ENCODE measurements around the gene NME3. TPM values are rescaled to one million over a fixed set of nuclear protein-coding genes. Genes with fewer than 3 reads are reported as not detected.
A peak's percentile ranks its signal among the peaks of the same experiment; 100 is the strongest.

The NME3 gene
- total RNA-seq, 1 experiment from 2014 or later: 42.0 TPM

DNA sequence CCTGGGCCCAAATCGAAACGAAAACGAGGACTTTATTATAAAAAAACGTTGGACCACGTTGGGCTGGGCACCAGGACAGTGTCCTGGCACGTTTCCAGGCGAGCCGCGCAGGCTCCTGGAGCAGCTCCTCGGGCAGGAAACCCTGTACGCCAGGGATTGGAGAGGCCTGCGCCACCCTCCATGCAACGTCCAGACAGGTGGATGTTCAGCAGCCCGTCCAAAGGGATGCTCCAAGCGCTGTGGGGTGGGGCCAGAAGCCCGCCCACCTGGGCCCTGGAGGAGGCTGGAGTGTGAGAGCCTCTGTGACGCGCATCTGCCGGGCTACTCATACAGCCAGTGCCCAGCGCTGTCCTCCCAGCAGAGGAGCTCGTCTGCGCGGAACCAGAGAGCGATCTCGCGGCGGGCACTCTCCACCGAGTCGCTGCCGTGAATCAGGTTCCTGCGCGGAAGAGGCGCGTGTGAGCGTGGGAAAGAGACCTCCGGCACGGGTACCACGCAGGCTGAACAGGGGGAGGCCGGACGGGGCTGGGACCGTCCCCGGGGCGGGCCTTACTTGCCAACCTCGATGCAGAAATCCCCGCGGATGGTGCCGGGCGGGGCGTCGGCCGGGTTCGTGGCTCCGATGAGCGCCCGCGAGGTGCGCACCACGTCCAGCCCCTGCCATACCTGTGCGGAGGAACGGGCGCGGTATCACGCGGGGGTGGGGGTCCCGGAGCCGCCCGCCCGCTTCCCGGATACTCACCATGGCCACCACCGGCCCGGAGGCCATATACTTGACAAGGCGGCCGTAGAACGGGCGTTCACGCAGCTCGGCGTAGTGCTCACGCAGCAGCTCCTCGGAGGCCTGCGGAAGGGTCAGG, 785 bp downstream of the NME3 start:
- DNase-seq (ENCODE audit: extremely low read depth, low read depth): peak; percentile 31

DNA sequence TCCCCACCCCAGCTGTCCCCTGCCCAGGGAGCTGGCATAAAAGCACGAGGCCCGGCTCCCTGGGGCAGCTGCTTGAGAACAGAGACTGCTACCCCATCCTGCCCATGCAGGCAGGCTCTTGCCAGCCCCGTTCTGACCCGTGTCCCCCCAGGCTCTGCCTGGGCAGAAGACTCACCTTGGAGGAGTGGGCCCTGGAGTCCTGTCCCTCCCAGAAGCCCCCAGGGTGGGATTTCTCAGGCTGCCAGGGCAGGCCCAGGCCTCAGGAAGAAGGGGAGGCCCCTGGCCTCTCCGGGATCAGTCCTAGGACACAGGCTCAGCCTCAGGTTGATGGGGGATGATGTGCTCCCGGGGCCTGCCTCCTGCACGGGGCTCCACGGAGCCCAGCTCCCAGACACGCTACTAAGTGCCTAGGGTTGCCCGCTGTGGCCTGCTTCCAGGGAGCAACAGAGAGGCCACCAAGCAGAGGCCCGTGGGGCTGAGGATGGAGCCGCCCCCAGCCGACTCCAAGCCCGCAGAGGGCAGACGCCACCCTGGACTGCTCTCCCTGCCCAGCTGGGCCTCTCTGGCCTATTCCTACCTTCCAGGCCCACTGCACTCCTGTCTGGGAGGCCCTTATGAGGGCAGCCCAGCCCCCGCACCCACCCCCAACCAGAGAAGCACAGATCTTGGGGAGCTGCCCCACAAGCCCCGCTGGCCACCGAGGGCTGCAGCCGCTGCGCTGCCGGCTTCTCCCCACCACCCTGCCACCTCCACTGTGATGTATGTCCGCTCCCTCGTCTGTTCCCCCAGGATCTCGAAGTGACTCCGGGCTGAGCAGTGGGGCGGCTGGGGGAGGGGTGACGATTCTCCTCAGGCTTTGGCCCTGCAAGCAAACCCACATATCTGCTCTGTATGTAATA, 1.7 kb downstream of the NME3 start:
- no peak for DNase-seq (ENCODE audit: extremely low read depth, low read depth)

DNA sequence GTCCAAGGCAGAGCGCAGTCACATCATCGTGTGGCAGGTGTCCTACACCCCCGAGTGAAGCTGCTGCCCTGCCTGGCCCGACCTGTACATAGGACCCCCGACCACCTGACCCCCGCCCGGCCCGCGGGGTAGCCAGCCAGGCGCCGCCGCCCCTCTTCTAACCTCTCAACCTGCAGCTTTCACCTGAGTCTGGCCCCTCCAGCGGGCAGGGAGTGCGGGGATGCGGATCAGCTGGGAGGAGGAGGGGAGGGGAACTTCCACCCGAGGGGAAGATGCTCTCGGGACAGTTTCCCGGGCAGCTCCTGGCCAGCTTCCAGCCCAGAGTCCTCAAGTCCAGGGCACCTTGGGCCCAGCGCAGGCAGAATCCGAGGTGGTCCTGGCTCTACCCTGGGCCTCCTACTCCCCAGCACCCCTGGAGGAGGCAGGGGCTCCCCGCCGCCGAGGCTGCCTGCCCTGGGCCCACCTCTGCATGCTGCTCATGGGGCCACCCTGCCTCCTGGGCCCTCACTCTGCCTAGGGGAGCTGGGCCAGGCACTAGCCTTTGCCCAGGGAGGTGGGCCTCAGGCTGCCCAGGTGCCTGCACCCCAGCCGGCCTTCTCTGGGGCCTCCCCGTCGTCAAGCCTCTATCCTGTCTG, 2.5 kb downstream of the NME3 start:
- DNase-seq (ENCODE audit: extremely low read depth, low read depth): no peak

DNA sequence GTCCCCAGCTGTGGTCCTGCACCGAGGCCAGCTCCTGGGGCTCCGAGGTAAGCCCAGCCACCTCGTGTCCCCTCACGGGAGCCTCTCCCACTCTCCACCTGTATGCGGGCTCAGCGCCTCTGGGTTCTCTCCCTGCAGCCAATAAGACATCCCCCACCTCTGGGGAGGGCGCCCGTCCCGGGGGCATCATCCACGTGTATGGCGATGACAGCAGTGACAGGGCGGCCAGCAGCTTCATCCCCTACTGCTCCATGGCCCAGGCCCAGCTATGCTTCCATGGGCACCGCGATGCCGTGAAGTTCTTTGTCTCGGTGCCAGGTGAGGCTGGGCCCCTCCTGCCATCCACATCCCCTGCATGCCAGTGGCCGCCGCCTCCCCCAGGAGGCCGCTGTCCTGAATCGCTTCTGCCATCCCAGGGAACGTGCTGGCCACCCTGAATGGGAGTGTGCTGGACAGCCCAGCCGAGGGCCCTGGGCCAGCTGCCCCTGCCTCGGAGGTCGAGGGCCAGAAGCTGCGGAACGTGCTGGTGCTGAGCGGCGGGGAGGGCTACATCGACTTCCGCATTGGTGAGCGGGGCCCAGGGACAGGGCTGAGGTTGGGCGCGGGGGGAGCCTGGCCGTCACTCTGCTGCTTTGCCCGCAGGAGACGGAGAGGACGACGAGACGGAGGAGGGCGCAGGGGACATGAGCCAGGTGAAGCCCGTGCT, 3.1 kb downstream of the NME3 start:
- DNase-seq (ENCODE audit: extremely low read depth, low read depth): no peak

DNA sequence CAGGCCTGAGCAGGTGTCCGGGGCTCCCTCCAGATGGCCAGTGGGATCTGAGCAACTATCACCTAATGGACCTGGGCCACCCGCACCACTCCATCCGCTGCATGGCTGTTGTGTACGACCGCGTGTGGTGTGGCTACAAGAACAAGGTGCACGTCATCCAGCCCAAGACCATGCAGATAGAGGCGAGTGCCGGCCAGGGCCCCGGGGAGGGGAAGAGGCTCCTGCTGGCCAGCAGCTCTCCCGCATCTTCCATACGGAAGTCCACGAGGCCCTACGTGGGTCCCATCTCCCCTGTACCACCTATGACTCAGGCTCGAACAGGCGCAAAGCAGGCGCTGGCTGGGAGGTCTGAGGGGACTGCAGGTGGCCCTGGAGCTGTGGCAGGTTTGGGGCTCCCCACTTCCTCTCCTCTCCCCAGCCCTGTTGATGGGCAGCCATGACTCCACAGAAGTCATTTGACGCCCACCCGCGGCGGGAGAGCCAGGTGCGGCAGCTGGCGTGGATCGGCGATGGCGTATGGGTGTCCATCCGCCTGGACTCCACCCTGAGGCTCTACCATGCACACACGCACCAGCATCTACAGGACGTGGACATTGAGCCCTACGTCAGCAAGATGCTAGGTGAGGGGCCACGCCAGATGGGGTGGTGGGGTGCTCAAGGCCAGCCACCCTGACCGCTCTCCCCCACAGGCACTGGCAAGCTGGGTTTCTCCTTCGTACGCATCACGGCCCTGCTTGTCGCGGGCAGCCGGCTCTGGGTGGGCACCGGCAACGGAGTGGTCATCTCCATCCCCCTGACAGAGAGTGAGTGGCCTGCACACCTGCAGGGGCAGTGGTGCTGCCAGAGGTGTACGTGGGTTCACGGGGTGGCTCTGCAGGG, 4.0 kb downstream of the NME3 start:
- no peak for DNase-seq (ENCODE audit: extremely low read depth, low read depth)

DNA sequence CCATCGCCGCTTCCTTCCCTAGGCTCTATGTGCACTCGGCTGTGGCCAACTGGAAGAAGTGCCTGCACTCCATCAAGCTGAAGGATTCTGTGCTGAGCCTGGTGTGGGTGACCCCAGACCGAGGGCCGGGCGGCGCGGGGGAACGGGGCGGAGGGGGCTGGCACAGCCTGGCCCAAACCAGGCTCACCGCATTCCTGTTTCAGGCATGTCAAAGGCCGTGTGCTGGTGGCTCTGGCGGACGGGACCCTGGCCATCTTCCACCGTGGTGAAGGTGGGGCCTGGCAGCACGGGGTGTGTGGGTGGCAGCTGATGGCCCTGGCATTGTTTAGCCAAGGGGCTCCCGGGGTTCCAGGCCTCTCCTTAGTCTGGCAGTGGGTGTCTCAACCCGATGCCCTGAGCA, 4.6 kb downstream of the NME3 start:
- DNase-seq (ENCODE audit: extremely low read depth, low read depth): no peak

DNA sequence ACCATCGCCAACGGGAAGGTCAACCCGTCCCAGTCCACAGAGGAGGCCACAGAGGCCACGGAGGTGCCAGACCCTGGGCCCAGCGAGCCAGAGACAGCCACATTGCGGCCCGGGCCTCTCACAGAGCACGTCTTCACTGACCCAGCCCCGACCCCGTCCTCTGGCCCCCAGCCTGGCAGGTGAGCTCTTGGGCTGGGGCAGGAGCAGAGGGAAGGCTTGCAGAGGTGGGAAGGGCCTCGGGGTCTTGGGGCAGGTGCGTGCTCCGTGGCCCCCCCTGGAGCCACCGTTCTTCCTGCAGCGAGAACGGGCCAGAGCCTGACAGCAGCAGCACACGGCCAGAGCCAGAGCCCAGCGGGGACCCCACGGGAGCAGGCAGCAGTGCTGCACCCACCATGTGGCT, 5.1 kb downstream of the NME3 start:
- no peak for DNase-seq (ENCODE audit: extremely low read depth, low read depth)

DNA sequence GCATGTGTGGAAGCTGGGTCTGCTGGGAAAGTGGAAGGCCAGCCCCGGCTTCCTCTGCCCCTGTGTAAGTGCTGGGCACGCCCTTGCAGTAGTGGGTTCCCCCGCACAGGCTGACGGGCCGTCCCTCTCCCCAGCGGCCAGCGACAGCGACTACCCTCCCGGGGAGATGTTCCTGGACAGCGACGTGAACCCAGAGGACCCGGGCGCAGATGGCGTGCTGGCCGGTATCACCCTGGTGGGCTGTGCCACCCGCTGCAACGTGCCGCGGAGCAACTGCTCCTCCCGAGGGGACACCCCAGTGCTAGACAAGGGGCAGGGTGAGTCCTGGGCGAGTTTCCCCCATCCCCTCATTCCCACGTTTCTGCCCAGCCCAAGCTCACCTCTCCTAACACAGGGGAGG, 5.5 kb downstream of the NME3 start:
- DNase-seq (ENCODE audit: extremely low read depth, low read depth): no peak

DNA sequence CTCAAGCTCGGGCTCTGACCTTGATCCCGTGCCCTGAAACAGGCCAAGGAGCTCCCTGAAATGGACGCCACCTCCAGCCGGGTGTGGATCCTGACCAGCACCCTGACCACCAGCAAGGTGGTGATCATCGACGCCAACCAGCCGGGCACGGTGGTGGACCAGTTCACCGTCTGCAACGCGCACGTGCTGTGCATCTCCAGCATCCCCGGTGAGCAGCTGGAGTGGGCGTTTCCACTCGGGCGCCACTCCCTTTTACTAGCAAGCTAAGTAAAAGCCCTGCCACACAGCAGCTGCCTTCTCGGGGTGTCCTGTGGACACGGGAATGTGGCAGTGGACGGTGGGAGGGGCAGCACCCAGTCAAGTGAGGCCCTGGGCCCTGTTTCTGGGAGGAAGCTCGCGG, 6.4 kb downstream of the NME3 start:
- no peak for DNase-seq (ENCODE audit: extremely low read depth, low read depth)

DNA sequence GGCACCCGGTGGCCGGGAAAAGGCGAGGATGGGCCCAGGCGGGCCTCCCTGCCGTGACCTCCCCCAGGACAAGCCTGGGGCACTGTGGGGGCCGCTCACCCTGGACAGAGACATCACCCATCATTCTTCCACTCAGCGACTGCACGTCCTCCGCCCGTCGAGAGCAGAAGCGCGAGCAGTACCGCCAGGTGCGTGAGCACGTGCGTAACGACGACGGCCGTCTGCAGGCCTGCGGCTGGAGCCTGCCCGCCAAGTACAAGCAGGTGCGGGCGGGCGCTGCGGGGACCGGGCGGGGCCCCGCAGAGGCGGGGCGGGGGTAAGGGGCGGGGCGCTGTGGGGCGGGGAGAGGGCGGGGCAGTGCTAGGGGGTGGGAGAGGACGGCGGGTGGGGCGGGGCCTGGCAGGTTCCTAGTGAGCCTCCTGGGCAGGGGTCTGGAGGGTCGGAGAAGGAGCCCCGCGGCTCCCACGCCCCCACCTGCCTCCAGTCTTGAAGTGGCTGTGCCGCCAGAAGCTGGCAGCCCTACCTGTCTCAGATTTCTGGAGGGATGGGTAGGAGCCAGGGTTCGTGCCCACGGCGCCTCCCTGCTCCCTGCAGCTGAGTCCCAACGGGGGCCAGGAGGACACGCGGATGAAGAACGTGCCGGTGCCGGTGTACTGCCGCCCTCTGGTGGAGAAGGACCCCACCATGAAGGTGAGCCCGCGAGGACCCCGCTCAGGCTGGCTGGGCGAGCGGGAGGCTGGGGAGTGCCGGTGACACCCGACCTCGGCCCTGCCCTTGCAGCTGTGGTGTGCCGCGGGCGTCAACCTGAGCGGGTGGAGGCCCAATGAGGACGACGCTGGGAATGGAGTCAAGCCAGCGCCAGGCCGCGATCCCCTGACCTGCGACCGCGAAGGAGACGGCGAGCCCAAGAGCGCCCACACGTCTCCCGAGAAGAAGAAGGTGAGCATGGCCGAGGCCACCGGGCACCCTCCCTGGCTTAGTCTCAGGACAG, 7.5 kb downstream of the NME3 start:
- no peak for DNase-seq (ENCODE audit: extremely low read depth, low read depth)

DNA sequence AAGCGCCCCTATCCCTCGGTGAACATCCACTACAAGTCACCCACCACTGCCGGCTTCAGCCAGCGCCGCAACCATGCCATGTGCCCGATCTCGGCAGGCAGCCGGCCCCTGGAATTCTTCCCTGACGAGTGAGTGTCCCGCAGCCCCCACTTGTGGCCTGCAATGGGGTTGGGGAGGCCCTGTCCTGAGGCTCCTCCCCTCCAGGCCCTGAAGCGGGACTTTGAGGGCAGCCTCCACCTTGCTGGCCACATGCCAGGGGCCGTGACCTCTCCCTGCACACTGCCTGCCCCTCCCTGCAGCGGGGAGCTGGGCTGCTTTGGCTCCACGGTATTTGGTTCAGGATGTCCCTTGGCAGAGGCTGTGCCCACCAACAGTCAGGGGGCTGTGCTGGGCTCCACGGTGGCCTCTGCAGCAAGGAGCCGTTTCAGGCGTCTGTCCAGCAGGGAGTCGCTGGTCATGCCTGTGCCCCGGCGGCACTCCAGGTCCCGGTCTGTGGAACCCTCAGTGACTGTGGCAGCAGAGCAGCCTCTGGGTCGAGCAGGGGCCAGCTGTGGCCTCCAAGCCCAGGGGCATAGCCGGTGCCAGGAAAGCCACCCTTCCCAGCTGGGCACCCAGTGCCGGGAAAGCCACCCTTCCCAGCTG, 8.3 kb downstream of the NME3 start:
- DNase-seq (ENCODE audit: extremely low read depth, low read depth): no peak

DNA sequence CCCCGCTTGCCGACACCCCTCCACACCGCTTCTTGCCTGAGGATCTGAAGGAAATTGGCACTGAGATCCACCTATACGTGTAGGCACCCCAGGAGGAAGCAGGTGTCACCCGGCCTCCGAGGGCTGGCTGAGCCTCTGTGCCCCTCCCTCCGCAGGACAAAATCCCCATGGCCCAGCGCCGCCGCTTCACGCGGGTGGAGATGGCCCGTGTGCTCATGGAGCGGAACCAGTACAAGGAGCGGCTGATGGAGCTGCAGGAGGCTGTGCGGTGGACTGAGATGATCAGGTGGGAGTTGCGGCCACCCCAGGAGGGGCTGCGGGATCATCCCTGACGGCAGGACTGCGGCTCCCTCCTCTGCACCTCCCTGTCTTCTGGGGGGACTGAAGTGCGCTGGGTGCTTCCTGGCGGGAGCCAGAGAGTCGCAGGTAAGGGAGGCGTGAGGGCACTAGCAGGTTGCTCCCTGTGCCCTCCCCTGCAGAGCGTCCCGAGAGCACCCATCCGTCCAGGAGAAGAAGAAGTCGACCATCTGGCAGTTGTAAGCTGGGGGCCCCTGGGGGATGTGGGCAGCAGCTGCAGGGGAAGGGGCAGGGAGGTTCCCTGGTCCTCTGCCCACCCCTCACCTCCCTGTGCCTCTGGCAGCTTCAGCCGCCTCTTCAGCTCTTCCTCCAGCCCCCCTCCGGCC, 9.0 kb downstream of the NME3 start:
- DNase-seq (ENCODE audit: extremely low read depth, low read depth): no peak

DNA sequence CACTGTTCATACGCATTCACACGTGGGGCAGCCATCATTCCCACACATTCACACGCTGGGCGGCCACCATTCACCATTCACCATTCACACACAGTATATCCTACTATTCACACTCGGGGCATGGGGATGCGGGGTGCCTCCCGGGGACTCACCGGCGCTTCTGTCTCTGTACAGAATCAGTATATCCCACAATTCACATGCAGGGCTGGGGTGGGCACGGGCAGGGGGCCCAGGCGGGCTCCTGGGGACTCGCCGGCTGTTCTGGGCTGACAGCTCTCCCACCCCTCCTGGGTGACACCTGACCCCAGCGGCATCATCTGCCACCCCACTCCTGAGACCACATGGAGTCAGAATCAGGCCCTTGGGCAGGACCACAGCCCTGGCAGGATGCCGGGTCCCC, 9.6 kb downstream of the NME3 start:
- no peak for DNase-seq (ENCODE audit: extremely low read depth, low read depth)

DNA sequence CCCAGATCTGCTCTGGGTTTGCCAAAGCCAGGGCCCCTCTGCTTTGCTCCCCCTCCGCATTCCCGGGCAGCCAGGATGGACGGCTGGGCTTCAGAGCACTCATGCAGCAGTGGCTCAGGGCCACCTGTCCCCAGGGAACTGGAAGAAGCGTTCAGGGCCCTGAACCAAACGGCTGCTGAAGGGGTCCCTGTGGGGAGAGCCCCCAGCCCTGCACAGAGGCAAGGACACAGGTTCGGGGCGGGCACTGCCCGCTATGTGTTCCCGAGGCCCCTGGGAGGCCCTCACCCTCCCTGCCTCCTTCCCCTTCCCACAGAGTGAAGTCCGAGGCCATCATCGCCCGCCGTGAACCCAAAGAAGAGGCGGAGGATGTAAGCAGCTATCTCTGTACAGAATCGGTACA, 10.4 kb downstream of the NME3 start:
- no peak for DNase-seq (ENCODE audit: extremely low read depth, low read depth)

DNA sequence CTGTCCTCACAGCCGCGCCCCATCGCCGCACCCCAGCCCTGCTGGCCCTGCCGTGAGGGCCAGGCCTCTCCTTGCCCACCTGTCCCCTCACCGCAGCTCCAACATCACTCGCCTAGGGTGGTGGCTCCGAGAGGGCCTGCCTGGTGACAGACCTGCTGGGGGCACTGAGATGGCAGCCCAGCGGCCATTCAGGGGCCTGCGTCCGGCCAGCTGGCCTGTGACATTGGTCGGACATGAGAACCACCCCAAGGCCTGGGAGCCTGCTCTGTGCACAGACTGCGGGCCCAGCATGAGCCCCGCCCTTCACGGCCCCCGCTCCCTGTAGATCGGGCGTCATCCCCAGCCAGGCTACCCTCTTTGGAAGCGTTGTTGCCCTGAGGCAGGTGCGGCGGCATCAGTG, 11.8 kb downstream of the NME3 start:
- DNase-seq (ENCODE audit: extremely low read depth, low read depth): no peak

DNA sequence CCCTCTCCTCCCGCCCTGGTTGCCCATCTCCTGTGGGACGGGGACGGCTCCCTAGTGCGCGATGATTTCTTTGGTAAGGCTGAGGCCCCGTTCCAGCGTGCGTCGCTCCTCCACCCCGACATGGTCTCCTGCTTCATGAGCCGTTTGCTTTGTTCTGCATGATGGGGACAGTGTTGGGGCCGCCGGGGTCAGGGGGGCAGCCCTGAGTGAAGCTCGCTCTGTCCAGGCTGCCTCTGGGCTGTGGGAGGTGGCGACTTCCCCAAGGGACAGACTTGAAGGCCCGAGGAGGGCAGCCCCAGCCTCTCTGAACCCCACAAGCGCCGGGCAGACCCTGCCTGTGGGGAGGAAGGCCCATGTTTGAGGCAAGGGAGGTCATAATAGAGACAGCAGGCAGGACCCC, 12.4 kb downstream of the NME3 start:
- no peak for DNase-seq (ENCODE audit: extremely low read depth, low read depth)

DNA sequence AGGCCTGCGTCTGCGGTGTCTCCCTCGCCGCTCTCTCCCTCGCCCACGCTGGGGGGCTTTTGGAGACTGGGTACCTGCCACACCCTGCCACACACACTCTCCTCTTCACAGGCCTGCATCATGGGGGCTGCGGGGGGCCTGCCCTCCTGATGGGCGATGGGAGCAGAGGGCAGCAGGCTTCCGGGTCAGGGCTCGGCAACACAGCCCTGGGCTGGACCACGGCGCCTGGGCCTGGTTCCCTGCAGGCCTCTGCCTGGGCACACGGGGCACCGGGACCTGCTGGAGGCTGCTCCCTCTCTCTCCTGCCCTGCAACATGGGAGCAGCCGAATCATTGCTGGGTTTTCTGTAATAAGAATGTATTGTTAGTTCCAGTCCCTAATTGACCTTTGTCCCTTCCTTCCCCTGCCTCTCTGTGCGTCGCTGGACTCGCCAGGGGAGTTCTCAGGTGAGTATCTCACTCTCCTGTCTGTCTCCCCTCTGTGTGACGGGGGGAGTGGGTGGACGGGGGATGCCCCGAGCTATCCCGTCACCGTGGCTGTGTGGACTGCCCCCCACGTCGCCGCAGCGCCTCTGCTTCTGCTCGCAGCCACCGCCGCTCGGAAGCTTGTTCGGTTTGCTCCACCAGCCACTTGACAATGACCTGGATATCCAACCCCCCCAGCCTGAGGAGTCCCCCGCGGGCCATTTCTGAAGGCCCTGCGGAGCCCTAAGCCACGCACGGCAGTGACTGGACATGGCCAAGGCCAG, 13.5 kb downstream of the NME3 start:
- no peak for DNase-seq (ENCODE audit: extremely low read depth, low read depth)
